GM19468 (cell line): ENCODE measurements around the gene VASP.

Source experiments
- ATAC-seq: cut with Tn5 transposase; IDR thresholded peaks from one replicate; pipeline ENCODE4 v1.9.1; 2021; ENCODE audit warnings: mild to moderate bottlenecking, moderate library complexity, moderate number of reproducible peaks; ENCODE audit not compliant: unreplicated experiment; ENCODE audit errors: extremely low read depth

The VASP gene

GRCh38 chr19:45542234-45542668 lies 35.0 kb downstream of the VASP start:
- no peak for ATAC-seq

- ATAC-seq, result no peak
Observed at GRCh38 chr19:45547211-45547770, 40.0 kb downstream of the VASP start.

GRCh38 chr19:45547965-45548609 lies 40.8 kb downstream of the VASP start:
- no peak for ATAC-seq

DNA sequence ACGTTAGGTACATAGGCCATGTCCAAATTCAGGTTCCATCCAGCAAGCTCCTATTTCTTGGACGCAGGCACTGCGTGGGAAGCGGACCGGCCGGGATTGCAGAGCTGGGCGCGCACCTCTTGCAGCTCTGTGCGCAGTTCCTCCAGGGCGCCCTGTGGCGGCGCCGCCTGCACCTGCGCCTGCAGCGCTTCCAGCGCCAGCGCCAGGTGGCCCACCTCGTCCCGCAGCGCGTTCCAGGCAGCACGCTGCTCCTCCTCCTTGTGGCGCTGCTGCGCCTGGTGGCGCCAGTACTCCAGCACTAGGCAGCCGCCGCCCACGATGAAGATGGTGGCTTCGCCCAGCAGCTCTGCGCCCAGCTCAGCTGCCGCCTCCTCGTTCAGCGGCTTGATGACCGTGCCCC lies 46.2 kb downstream of the VASP start:
- ATAC-seq, result no peak

GRCh38 chr19:45554481-45554880 lies 47.2 kb downstream of the VASP start:
- no peak for ATAC-seq

DNA sequence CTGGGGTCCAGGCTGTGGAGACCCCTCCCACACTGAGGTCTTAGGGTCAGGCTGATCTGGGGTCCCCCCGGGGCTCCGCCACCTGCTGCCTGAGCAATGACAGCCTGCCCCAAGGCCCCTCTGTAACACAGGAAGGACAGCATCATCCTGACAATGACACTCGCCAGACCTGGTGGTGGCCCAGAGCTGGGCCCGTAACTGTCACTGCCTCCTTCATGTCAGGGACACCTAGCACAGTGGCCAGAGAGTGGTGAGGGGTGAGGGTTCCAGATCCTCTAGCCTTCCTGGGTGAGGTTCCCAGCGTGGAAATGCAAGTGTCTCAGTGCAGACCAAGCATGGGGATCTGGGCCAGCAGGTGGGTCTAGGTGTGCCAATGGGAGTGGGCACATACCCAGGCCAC lies 49.6 kb downstream of the VASP start:
- no peak for ATAC-seq

- ATAC-seq, result no peak
Observed at GRCh38 chr19:45558399-45558878, 51.2 kb downstream of the VASP start.

DNA sequence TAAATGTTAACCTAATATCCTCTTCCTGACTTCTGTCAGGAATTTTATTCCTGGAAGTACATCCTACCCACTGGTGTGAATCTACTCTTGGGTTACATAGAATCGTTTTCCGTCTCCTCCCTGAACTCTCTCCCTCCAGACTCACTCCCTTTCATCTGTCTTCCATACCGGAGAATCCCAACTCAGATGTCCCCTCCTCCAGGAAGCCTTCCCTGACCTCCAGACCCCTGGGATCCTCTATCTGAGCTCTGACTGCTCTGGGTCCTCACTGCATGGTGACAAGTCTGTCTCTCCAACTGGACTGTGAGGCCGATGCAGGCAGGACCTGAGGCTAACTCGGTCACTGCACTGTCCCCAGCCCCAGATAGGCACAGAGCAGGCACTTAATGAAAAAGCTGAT lies 52.8 kb downstream of the VASP start:
- ATAC-seq, result no peak

DNA sequence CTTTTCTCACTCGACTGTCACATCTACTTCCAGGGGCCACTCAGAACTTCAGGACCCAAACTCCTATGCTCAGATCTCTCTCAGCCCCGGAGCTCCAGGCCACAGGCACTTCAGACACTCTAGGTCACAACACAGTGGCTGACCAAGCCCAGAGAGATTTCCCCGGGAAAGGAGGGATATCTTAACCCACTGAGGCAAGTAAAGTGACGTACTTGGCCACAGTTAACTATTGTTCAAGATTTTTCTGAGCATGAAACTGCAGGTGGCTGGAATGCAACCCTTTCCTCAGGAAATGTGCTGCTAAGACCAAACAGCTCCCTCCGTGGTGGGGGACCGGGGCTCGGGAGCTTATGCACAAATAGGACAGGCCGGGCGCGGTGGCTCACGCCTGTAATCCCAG lies 53.4 kb downstream of the VASP start:
- no peak for ATAC-seq

DNA sequence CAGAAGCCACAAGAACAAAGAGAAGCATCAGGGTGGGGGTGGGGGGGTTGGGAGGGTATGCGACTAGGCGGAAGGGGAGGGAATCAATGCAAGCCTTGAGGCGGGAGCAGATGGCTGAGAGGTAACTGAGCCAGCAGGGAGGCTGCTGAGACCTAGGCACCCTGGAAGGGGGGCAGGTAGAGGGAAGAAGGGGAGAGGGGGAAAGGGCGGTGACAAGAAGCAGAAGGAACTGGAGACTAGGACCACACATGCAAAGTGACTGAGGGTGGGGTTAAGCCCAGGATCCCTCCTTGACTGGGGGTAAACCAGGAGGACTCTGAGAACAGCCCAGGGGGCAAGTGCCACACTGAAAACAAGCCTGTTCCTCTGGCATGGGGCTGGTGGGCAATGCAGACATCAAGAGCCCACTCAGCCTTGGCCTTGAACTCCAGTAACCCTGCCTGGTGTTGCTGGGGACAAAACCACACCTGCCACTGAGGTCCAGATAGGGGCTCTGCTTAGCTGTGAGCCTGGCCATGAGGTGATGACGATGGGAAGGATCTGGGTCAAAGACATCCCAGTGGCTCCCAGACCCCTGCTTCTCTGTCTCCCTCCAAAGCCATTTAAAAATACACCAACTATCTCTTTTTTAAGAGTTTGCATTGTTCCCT lies 57.0 kb downstream of the VASP start:
- ATAC-seq, result no peak

DNA sequence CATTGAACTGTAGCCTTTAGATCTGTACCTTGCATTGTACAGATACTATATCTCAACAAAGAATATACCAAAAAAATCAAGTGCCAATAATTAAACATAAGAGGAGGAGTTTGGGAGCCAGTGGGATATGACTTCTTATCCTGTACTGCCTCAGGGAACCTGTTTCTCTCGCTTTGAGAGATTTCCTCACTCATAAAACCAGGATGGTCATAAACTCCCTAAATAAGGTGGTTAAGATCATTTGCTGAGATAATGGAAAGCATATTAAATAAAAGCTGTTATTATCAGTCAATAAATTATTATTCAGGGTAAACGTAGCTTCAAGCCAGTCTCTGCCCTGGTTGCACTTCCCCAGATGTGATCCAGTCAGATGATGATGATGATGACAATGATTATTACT lies 60.3 kb downstream of the VASP start:
- ATAC-seq, result no peak

DNA sequence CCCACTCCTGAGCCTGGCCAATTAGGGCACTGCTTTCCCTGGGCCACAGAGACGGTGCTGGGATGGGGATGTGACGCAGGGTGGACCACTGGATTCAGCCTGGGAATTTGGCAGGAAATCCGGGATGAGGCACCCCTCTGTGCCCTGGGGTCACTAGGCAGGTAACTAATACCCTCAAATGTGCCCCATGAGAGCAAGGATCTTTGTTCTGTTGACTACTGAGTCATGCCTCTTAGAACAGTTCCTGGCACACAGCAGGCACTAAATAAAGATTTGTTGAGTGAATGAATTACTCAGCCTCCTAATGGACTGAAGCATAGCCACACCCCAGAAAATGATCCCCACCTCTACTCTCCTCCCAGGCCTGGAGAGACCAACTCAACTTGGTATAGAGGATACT lies 61.5 kb downstream of the VASP start:
- ATAC-seq, result no peak

DNA sequence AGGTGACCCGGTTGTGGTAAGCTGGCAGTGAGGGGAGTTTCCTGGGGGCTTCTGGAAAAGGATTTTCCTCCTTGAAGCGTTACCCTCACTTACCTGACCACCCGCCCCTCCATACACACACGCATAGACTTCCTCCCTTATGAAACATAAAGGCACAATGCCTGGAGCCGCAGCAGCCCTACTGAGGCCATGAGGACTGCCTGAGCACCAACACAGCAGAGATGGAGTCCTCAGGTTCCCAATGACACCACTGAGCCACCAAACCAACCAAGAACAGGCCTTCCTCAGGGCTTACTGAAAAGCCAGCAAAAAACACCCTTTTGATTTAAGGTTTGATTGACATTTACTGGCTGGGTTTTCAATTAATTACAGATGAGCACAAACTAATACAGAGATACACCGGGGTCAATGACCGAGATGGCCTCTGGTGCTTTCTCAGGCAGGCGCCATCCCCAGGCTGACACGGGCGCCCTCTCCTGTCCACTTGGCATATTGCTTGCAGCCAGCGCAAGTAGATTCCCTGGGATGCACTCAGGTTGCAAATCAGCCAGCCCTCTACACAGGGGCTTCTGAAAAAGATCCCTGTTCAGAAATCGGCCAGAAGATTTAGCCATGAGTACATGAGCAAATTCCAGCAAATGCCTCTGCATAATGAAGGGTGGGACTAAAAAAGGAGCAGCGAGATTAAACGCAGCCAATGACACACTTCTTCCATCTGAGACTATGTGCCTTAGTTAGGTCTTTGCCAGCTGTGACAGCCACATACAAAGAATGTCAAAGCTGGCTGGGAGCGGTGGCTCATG lies 62.5 kb downstream of the VASP start:
- ATAC-seq, result no peak

DNA sequence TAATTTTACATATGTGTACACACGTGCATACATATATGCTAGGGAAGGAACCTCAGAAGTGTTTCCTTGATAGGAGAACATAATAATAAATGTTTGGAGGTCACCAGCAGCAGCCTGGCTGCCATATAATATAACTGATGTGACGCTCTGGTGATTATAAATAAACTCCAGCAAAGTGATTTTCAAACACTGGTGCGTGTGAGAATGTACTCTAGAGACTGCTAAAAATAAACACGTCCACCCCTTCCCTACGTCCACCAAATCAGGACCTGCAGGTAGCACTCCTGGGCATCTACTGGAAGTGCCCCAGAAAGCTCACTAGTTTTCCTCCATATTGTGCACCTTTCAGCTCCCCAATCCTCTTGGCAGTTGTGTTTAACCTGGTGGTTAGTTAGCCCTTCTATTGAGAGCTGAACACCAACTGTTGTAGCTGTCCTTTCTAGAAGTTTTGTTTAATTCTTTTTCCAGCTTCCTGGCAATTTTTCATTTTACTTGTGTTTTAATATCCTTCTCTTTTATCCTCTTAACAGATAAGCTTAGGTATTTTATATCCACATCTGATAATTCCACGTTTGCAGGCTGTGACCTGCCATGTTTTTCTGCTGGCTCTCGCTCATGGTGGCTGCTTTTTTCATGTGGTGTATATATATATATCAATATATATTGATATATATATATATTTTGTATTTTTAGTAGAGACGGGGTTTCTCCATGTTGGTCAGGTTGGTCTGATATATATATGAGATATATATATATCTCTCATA lies 64.4 kb downstream of the VASP start:
- no peak for ATAC-seq

- no peak for ATAC-seq
Observed at GRCh38 chr19:45574526-45574925, 67.2 kb downstream of the VASP start.

DNA sequence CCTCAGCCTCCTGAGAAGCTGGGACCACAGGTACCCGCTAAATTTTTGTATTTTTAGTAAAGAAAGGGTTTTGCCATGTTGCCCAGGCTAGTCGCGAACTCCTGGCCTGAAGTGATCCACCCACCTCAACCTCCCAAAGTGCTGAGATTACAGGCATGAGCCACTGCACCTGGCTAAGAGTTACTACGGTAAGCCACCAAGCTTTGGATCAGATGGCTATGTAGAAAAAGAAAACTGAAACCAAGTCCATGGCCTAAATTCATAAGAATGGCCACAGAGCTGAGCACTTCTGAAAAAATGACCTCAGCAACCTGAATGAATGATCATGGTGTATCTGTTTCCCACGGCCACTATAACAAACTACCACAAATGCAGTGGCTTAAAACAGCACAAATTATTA lies 67.9 kb downstream of the VASP start:
- ATAC-seq, result no peak
